NB4 (cell line): Measurements from ENCODE around the gene DUSP7.
A peak's percentile ranks its signal among the peaks of the same experiment; 100 is the strongest.

Source experiments
- DNase-seq: peaks from one replicate; pipeline ENCODE4 v3.0.0; 2010; ENCODE audit warnings: low read depth
- H3K4me3 ChIP-seq: one replicate; pipeline ENCODE4 v1.5.1; 2011; ENCODE audit warnings: mild to moderate bottlenecking, low read depth, low read length, moderate library complexity
- CTCF ChIP-seq: IDR thresholded peaks from one replicate; pipeline ENCODE4 v1.5.1; 2012; ENCODE audit warnings: low read depth, low read length
- MAX ChIP-seq: IDR thresholded peaks from 2 replicates; pipeline ENCODE4 v1.6.1; 2011; ENCODE audit warnings: low read depth, low read length
- MYC ChIP-seq: IDR thresholded peaks from 2 replicates; pipeline ENCODE4 v1.6.1; 2011; ENCODE audit warnings: low read depth, low read length
- POLR2A ChIP-seq: IDR thresholded peaks from 2 replicates; pipeline ENCODE4 v1.6.1; 2011; ENCODE audit warnings: mild to moderate bottlenecking; ENCODE audit not compliant: insufficient read length; ENCODE audit errors: extremely low read depth

DUSP7 gene

GRCh38 chr3:52022323-52023100 is 33.9 kb downstream of the DUSP7 start:
- TF ChIP-seq CTCF: no peak
- no peak for TF ChIP-seq POLR2A
- TF ChIP-seq MYC: 0 out of 2 replicates have a peak, but pooled peaks have one; percentile 10
- TF ChIP-seq MAX: peak; percentile 26; the same call in 1 of the 2 replicates
- DNase-seq: peak; percentile 39
- H3K4me3 ChIP-seq: no peak overlapping the region

- no peak overlapping the region for H3K4me3 ChIP-seq
- TF ChIP-seq MYC: no peak
- no peak for TF ChIP-seq MAX
- TF ChIP-seq POLR2A: no peak
- DNase-seq: peak; percentile 73
These were observed 34.7 kb downstream of the DUSP7 start for GRCh38 chr3:52021489-52022268.

DNA sequence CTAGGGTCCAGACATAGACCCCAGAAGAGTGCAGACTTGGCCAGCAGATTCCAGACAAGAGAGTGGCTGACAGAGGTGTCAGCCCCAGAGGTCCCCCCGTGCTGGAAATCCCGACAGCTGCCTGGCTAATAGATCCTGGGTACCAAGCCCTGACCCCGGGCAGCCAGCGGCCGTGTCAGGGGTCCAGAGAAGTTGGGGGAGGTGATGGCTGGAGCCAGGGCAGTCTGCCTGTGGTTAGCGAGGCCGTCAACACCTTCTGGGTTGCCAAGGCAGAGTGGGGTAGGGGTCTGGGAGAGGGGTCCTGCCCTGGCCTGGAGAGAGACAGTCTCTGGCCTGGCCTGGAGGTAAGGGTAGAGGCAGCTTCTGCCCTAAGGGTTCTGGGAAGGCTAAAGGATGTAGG is 35.6 kb downstream of the DUSP7 start:
- TF ChIP-seq MYC (no peak), CTCF (no peak), POLR2A (no peak), MAX (no peak)
- no peak for DNase-seq
- H3K4me3 ChIP-seq: no peak overlapping the region

- peak; percentile 76 for DNase-seq
- no peak overlapping the region for H3K4me3 ChIP-seq
- TF ChIP-seq MYC (no peak), POLR2A (no peak), MAX (no peak), CTCF (no peak)
These were observed 36.9 kb downstream of the DUSP7 start for GRCh38 chr3:52019352-52020080.

GRCh38 chr3:52018319-52019000 is 37.9 kb downstream of the DUSP7 start:
- TF ChIP-seq MAX (no peak), MYC (no peak), POLR2A (no peak), CTCF (no peak)
- no peak for DNase-seq
- H3K4me3 ChIP-seq: no peak overlapping the region
